ENCODE measurements around the gene ERBIN. TPM values are rescaled to one million over a fixed set of nuclear protein-coding genes. Genes with fewer than 3 reads are reported as not detected.

ERBIN gene
- total and polyA plus RNA-seq, 2 of the 13 experiments (the other 11 are each of a cell fraction or from before 2014, with no cell fraction given): 14.4 to 41.7 TPM

DNA sequence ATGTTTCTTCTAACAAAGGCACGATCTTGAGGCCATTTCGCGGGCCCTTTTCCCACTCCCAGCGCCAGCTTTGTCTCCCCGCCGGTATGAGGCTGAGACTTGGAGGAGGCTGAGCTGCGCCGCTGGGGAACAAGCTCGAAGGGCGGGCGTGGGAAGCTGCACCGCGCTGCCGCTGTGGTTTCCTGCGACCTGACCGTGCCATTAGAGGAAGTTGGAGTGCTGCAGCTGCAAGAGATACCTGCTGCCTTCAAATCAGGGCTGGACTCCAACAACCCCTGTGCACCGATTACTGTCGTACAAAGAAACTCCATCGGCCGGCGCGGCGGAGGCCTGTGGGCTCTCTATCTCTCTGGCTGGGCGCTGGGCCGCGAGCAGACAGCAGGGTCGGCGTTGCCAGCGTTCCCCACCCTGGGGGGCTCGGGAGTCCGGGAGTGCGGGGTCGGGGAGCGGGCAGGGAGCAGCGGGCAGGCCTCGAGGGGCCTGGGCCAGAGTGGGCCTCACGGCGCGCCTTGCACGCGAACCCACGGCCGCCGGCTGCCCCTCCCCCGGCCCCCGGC is 1.3 kb upstream of the ERBIN start (continued):
- TF ChIP-seq, protein P1, sequence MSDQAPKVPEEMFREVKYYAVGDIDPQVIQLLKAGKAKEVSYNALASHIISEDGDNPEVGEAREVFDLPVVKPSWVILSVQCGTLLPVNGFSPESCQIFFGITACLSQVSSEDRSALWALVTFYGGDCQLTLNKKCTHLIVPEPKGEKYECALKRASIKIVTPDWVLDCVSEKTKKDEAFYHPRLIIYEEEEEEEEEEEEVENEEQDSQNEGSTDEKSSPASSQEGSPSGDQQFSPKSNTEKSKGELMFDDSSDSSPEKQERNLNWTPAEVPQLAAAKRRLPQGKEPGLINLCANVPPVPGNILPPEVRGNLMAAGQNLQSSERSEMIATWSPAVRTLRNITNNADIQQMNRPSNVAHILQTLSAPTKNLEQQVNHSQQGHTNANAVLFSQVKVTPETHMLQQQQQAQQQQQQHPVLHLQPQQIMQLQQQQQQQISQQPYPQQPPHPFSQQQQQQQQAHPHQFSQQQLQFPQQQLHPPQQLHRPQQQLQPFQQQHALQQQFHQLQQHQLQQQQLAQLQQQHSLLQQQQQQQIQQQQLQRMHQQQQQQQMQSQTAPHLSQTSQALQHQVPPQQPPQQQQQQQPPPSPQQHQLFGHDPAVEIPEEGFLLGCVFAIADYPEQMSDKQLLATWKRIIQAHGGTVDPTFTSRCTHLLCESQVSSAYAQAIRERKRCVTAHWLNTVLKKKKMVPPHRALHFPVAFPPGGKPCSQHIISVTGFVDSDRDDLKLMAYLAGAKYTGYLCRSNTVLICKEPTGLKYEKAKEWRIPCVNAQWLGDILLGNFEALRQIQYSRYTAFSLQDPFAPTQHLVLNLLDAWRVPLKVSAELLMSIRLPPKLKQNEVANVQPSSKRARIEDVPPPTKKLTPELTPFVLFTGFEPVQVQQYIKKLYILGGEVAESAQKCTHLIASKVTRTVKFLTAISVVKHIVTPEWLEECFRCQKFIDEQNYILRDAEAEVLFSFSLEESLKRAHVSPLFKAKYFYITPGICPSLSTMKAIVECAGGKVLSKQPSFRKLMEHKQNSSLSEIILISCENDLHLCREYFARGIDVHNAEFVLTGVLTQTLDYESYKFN (CRISPR knock-in tag; conservative IDR thresholded peaks at IDR 0.05): no peak; the same call in 1 of the 2 replicates
- TF ChIP-seq, protein P2, sequence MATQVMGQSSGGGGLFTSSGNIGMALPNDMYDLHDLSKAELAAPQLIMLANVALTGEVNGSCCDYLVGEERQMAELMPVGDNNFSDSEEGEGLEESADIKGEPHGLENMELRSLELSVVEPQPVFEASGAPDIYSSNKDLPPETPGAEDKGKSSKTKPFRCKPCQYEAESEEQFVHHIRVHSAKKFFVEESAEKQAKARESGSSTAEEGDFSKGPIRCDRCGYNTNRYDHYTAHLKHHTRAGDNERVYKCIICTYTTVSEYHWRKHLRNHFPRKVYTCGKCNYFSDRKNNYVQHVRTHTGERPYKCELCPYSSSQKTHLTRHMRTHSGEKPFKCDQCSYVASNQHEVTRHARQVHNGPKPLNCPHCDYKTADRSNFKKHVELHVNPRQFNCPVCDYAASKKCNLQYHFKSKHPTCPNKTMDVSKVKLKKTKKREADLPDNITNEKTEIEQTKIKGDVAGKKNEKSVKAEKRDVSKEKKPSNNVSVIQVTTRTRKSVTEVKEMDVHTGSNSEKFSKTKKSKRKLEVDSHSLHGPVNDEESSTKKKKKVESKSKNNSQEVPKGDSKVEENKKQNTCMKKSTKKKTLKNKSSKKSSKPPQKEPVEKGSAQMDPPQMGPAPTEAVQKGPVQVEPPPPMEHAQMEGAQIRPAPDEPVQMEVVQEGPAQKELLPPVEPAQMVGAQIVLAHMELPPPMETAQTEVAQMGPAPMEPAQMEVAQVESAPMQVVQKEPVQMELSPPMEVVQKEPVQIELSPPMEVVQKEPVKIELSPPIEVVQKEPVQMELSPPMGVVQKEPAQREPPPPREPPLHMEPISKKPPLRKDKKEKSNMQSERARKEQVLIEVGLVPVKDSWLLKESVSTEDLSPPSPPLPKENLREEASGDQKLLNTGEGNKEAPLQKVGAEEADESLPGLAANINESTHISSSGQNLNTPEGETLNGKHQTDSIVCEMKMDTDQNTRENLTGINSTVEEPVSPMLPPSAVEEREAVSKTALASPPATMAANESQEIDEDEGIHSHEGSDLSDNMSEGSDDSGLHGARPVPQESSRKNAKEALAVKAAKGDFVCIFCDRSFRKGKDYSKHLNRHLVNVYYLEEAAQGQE (IDR thresholded peaks at IDR 0.05; ENCODE audit: borderline replicate concordance in 1 of 2, low read depth in 1 of 2, low read length in 2 of 2): no peak
- TF ChIP-seq, protein P3, sequence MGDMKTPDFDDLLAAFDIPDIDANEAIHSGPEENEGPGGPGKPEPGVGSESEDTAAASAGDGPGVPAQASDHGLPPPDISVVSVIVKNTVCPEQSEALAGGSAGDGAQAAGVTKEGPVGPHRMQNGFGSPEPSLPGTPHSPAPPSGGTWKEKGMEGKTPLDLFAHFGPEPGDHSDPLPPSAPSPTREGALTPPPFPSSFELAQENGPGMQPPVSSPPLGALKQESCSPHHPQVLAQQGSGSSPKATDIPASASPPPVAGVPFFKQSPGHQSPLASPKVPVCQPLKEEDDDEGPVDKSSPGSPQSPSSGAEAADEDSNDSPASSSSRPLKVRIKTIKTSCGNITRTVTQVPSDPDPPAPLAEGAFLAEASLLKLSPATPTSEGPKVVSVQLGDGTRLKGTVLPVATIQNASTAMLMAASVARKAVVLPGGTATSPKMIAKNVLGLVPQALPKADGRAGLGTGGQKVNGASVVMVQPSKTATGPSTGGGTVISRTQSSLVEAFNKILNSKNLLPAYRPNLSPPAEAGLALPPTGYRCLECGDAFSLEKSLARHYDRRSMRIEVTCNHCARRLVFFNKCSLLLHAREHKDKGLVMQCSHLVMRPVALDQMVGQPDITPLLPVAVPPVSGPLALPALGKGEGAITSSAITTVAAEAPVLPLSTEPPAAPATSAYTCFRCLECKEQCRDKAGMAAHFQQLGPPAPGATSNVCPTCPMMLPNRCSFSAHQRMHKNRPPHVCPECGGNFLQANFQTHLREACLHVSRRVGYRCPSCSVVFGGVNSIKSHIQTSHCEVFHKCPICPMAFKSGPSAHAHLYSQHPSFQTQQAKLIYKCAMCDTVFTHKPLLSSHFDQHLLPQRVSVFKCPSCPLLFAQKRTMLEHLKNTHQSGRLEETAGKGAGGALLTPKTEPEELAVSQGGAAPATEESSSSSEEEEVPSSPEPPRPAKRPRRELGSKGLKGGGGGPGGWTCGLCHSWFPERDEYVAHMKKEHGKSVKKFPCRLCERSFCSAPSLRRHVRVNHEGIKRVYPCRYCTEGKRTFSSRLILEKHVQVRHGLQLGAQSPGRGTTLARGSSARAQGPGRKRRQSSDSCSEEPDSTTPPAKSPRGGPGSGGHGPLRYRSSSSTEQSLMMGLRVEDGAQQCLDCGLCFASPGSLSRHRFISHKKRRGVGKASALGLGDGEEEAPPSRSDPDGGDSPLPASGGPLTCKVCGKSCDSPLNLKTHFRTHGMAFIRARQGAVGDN (CRISPR knock-in tag; IDR thresholded peaks at IDR 0.05): peak; percentile 88
- 0 out of 2 replicates have a peak, but pooled peaks have one; percentile 31 for TF ChIP-seq ZNF557 (CRISPR knock-in tag; IDR thresholded peaks at IDR 0.05)
- TF ChIP-seq, protein P4, sequence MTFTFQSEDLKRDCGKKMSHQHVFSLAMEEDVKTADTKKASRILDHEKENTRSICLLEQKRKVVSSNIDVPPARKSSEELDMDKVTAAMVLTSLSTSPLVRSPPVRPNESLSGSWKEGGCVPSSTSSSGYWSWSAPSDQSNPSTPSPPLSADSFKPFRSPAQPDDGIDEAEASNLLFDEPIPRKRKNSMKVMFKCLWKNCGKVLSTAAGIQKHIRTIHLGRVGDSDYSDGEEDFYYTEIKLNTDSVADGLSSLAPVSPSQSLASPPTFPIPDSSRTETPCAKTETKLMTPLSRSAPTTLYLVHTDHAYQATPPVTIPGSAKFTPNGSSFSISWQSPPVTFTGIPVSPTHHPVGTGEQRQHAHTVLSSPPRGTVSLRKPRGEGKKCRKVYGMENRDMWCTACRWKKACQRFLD (CRISPR knock-in tag; IDR thresholded peaks at IDR 0.05; ENCODE audit: borderline replicate concordance): 0 out of 2 replicates have a peak, but pooled peaks have one; percentile 15
- no peak for TF ChIP-seq ARNT (IDR thresholded peaks at IDR 0.05)
- no peak for TF ChIP-seq ZKSCAN8 (CRISPR knock-in tag; IDR thresholded peaks at IDR 0.05; ENCODE audit: borderline replicate concordance)
- TF ChIP-seq MXD4 (CRISPR knock-in tag; IDR thresholded peaks at IDR 0.05): no peak
- TF ChIP-seq, protein P5, sequence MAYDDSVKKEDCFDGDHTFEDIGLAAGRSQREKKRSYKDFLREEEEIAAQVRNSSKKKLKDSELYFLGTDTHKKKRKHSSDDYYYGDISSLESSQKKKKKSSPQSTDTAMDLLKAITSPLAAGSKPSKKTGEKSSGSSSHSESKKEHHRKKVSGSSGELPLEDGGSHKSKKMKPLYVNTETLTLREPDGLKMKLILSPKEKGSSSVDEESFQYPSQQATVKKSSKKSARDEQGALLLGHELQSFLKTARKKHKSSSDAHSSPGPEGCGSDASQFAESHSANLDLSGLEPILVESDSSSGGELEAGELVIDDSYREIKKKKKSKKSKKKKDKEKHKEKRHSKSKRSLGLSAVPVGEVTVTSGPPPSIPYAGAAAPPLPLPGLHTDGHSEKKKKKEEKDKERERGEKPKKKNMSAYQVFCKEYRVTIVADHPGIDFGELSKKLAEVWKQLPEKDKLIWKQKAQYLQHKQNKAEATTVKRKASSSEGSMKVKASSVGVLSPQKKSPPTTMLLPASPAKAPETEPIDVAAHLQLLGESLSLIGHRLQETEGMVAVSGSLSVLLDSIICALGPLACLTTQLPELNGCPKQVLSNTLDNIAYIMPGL (CRISPR knock-in tag; IDR thresholded peaks at IDR 0.05; ENCODE audit: borderline replicate concordance in 1 of 2, low read depth in 1 of 2): peak; percentile 5 to 59; a peak in 2 of 4 replicates

Measured in HepG2 (cell line).